ENCODE data around the gene LYPLAL1. TPM values are rescaled to one million over a fixed set of nuclear protein-coding genes. Genes with fewer than 3 reads are reported as not detected.
"Not testable (repeated sequence)": the region's sequence is repeated elsewhere in the genome, so short reads cannot be mapped to it uniquely, and the experiment has no call there.

LYPLAL1 gene
- total RNA-seq, 1 donor from 2014 or later = 11.1 TPM

- H3K4me3 ChIP-seq (ENCODE audit: low read depth, low read length) = no peak overlapping the region
- no peak for TF ChIP-seq CTCF (conservative IDR thresholded peaks at IDR 0.05; ENCODE audit: low read depth, low read length)
- no peak for DNase-seq (ENCODE audit: low read depth)
These were observed 11.9 kb downstream of the LYPLAL1 start for GRCh38 chr1:219185486-219186117.

- peak; percentile 66 for DNase-seq (ENCODE audit: low read depth)
- no peak for TF ChIP-seq CTCF (conservative IDR thresholded peaks at IDR 0.05; ENCODE audit: low read depth, low read length)
- H3K4me3 ChIP-seq (ENCODE audit: low read depth, low read length) = peak overlapping the region; percentile 39
These were observed 14.7 kb downstream of the LYPLAL1 start for GRCh38 chr1:219188331-219188803.

- DNase-seq (ENCODE audit: low read depth) = peak; percentile 71
- H3K4me3 ChIP-seq (ENCODE audit: low read depth, low read length) = peak overlapping the region; percentile 19
- no peak for TF ChIP-seq CTCF (conservative IDR thresholded peaks at IDR 0.05; ENCODE audit: low read depth, low read length)
These were observed 15.5 kb downstream of the LYPLAL1 start for GRCh38 chr1:219189021-219189824.

GRCh38 chr1:219189952-219190351 is 16.3 kb downstream of the LYPLAL1 start:
- no peak for TF ChIP-seq CTCF (conservative IDR thresholded peaks at IDR 0.05; ENCODE audit: low read depth, low read length)
- no peak for DNase-seq (ENCODE audit: low read depth)
- no peak overlapping the region for H3K4me3 ChIP-seq (ENCODE audit: low read depth, low read length)

- TF ChIP-seq CTCF (conservative IDR thresholded peaks at IDR 0.05; ENCODE audit: low read depth, low read length) = no peak
- DNase-seq (ENCODE audit: low read depth) = no peak
- H3K4me3 ChIP-seq (ENCODE audit: low read depth, low read length) = no peak overlapping the region
These were observed 16.9 kb downstream of the LYPLAL1 start for GRCh38 chr1:219190605-219191004.

- not testable (repeated sequence) for DNase-seq (ENCODE audit: low read depth); H3K4me3 ChIP-seq (ENCODE audit: low read depth, low read length)
These were observed 22.2 kb downstream of the LYPLAL1 start for GRCh38 chr1:219195833-219196232.

GRCh38 chr1:219201656-219202055 is 28.0 kb downstream of the LYPLAL1 start:
- no peak overlapping the region for H3K4me3 ChIP-seq (ENCODE audit: low read depth, low read length)
- no peak for DNase-seq (ENCODE audit: low read depth)
- no peak for TF ChIP-seq CTCF (conservative IDR thresholded peaks at IDR 0.05; ENCODE audit: low read depth, low read length)
